Esophagus muscularis mucosa (tissue), 3 donors: Measurements from ENCODE around the gene GRID1.

ENCODE experiments used
- CTCF ChIP-seq, 3 experiments: fragments of 200-600 bp in 2 of 3; fragments of 450-650 bp in 1 of 3; sonication (generic) in 2 of 3; IDR thresholded peaks; one replicate each; pipeline ENCODE4 v1.5.1; 2017 to 2019; ENCODE audit warnings: antibody characterized with exemption in 3 of 3, mild to moderate bottlenecking in 2 of 3, moderate library complexity in 1 of 3
- EP300 ChIP-seq: sonication (generic); formaldehyde crosslinking; IDR thresholded peaks from one replicate; pipeline ENCODE4 v1.6.1; 2017; ENCODE audit warnings: antibody characterized with exemption

GRCh38 chr10:85861513-85862197 is 504.9 kb downstream of the GRID1 start:
- TF ChIP-seq CTCF (IDR thresholded peaks at IDR 0.05) (no peak), EP300 (no peak)
